ENCODE results near the gene ECE2.
A peak's percentile ranks its signal among the peaks of the same experiment; 100 is the strongest.

The ECE2 gene

GRCh38 chr3:184308744-184309143 is 32.9 kb downstream of the ECE2 start:
- Histone ChIP-seq H2BK12ac (ENCODE audit: low read length in 2 of 2) (no peak overlapping the region), H3K4ac (ENCODE audit: low read depth in 1 of 2, low read length in 2 of 2) (no peak overlapping the region), H3K4me2 (ENCODE audit: low read length, poor library complexity, severe bottlenecking) (no peak overlapping the region), H4K8ac (ENCODE audit: low read length) (no peak overlapping the region), H2BK15ac (ENCODE audit: low read depth, poor library complexity, severe bottlenecking) (no peak overlapping the region), H3K4me3 (ENCODE audit: insufficient read depth in 1 of 2, low read depth in 1 of 2, low read length in 2 of 2) (no peak overlapping the region), H3K9me3 (ENCODE audit: control insufficient read depth, low read length) (no peaks in the 10 kb centered on the region), H2BK5ac (ENCODE audit: low read depth, low read length, poor library complexity, severe bottlenecking) (no peak overlapping the region), H3K18ac (ENCODE audit: low read depth in 1 of 2, low read length in 2 of 2) (no peak overlapping the region), H2AFZ (ENCODE audit: low read depth, low read length) (no peak overlapping the region), H3K79me1 (replicated peaks; ENCODE audit: low read length, poor library complexity, severe bottlenecking) (peaks cover 15% of the 10 kb centered on the region), H3K23ac (ENCODE audit: low read length in 2 of 2) (no peak overlapping the region), H3K27ac (ENCODE audit: low read length, poor library complexity, severe bottlenecking) (no peak overlapping the region), H3K27me3 (ENCODE audit: control insufficient read depth in 1 of 2, insufficient read depth in 1 of 2, low read length in 2 of 2) (no peaks in the 10 kb centered on the region), H2BK120ac (ENCODE audit: low read depth, low read length) (no peak overlapping the region), H3K4me1 (ENCODE audit: control insufficient read depth, insufficient read depth, low read depth, low read length) (no peaks in the 10 kb centered on the region), H3K36me3 (ENCODE audit: control insufficient read depth in 1 of 2, insufficient read depth in 2 of 2, low read depth in 1 of 2, low read length in 2 of 2) (peaks cover 52 to 59% of the 10 kb centered on the region in 2 experiments), H2AK5ac (ENCODE audit: low read length, severe bottlenecking) (no peak overlapping the region), H3K14ac (ENCODE audit: low read length in 2 of 2) (no peak overlapping the region), H3K9ac (ENCODE audit: low read length) (no peak overlapping the region), H4K91ac (ENCODE audit: low read length) (no peak overlapping the region)
- no peak for DNase-seq
- WGBS = 74% methylated on average over 6 of the region's 7 CpGs

GRCh38 chr3:184311633-184312032 is 35.8 kb downstream of the ECE2 start:
- no peak overlapping the region for H2AK5ac ChIP-seq (ENCODE audit: low read length, severe bottlenecking)
- H3K27ac ChIP-seq (ENCODE audit: low read length, poor library complexity, severe bottlenecking) = no peak overlapping the region
- H2BK120ac ChIP-seq (ENCODE audit: low read depth, low read length) = no peak overlapping the region
- no peak overlapping the region for H4K91ac ChIP-seq (ENCODE audit: low read length)
- no peak overlapping the region for H3K4me3 ChIP-seq (ENCODE audit: insufficient read depth in 1 of 2, low read depth in 1 of 2, low read length in 2 of 2)
- H2BK12ac ChIP-seq (ENCODE audit: low read length in 2 of 2) = no peak overlapping the region
- DNase-seq = no peak
- H2AFZ ChIP-seq (ENCODE audit: low read depth, low read length) = no peak overlapping the region
- no peak overlapping the region for H4K8ac ChIP-seq (ENCODE audit: low read length)
- peaks cover 34% of the 10 kb centered on the region in 2 experiments for H3K36me3 ChIP-seq (ENCODE audit: control insufficient read depth in 1 of 2, insufficient read depth in 2 of 2, low read depth in 1 of 2, low read length in 2 of 2)
- H2BK15ac ChIP-seq (ENCODE audit: low read depth, poor library complexity, severe bottlenecking) = no peak overlapping the region
- no peaks in the 10 kb centered on the region for H3K27me3 ChIP-seq (ENCODE audit: control insufficient read depth in 1 of 2, insufficient read depth in 1 of 2, low read length in 2 of 2)
- no peak overlapping the region for H3K18ac ChIP-seq (ENCODE audit: low read depth in 1 of 2, low read length in 2 of 2)
- H3K79me1 ChIP-seq (replicated peaks; ENCODE audit: low read length, poor library complexity, severe bottlenecking) = peaks cover 5% of the 10 kb centered on the region
- H3K9ac ChIP-seq (ENCODE audit: low read length) = no peak overlapping the region
- peaks cover 6% of the 10 kb centered on the region for H3K4me1 ChIP-seq (ENCODE audit: control insufficient read depth, insufficient read depth, low read depth, low read length)
- H3K4me2 ChIP-seq (ENCODE audit: low read length, poor library complexity, severe bottlenecking) = no peak overlapping the region
- H3K23ac ChIP-seq (ENCODE audit: low read length in 2 of 2) = no peak overlapping the region
- no peak overlapping the region for H3K4ac ChIP-seq (ENCODE audit: low read depth in 1 of 2, low read length in 2 of 2)
- no peak overlapping the region for H2BK5ac ChIP-seq (ENCODE audit: low read depth, low read length, poor library complexity, severe bottlenecking)
- no peaks in the 10 kb centered on the region for H3K9me3 ChIP-seq (ENCODE audit: control insufficient read depth, low read length)
- no peak overlapping the region for H3K14ac ChIP-seq (ENCODE audit: low read length in 2 of 2)

- Histone ChIP-seq H3K4me1 (ENCODE audit: control insufficient read depth, insufficient read depth, low read depth, low read length) (peaks cover 21% of the 10 kb centered on the region), H3K36me3 (ENCODE audit: control insufficient read depth in 1 of 2, insufficient read depth in 2 of 2, low read depth in 1 of 2, low read length in 2 of 2) (peaks cover 26 to 31% of the 10 kb centered on the region in 2 experiments), H3K14ac (ENCODE audit: low read length in 2 of 2) (peak within 1 kb of the TSS; percentile 25 to 89), H3K9me3 (ENCODE audit: control insufficient read depth, low read length) (no peaks in the 10 kb centered on the region), H3K4ac (ENCODE audit: low read depth in 1 of 2, low read length in 2 of 2) (peak within 1 kb of the TSS; percentile 95 to 99), H2BK120ac (ENCODE audit: low read depth, low read length) (peak within 1 kb of the TSS; percentile 97), H4K8ac (ENCODE audit: low read length) (peak within 1 kb of the TSS; percentile 88), H4K91ac (ENCODE audit: low read length) (peak within 1 kb of the TSS; percentile 97), H3K18ac (ENCODE audit: low read depth in 1 of 2, low read length in 2 of 2) (peak within 1 kb of the TSS; percentile 96 to 97), H2BK15ac (ENCODE audit: low read depth, poor library complexity, severe bottlenecking) (peak within 1 kb of the TSS; percentile 94), H2AK5ac (ENCODE audit: low read length, severe bottlenecking) (peak within 1 kb of the TSS; percentile 75), H3K27me3 (ENCODE audit: control insufficient read depth in 1 of 2, insufficient read depth in 1 of 2, low read length in 2 of 2) (no peaks in the 10 kb centered on the region), H3K27ac (ENCODE audit: low read length, poor library complexity, severe bottlenecking) (peak within 1 kb of the TSS; percentile 90), H3K23ac (ENCODE audit: low read length in 2 of 2) (peak within 1 kb of the TSS in 1 of 2 experiments; percentile 86), H3K4me3 (ENCODE audit: insufficient read depth in 1 of 2, low read depth in 1 of 2, low read length in 2 of 2) (peak within 1 kb of the TSS; percentile 85 to 92), H3K4me2 (ENCODE audit: low read length, poor library complexity, severe bottlenecking) (peak within 1 kb of the TSS; percentile 86), H2AFZ (ENCODE audit: low read depth, low read length) (peak within 1 kb of the TSS; percentile 31), H2BK5ac (ENCODE audit: low read depth, low read length, poor library complexity, severe bottlenecking) (peak within 1 kb of the TSS; percentile 94), H3K9ac (ENCODE audit: low read length) (peak within 1 kb of the TSS; percentile 96), H2BK12ac (ENCODE audit: low read length in 2 of 2) (peak within 1 kb of the TSS; percentile 21 to 77), H3K79me1 (replicated peaks; ENCODE audit: low read length, poor library complexity, severe bottlenecking) (no peaks in the 10 kb centered on the region)
- peak; percentile 91 for DNase-seq
- 2% methylated on average over 12 of the region's 40 CpGs for WGBS
Measured at GRCh38 chr3:184314363-184314699, 38.5 kb downstream of the ECE2 start, which contains the start of gene EIF4G1. Gene EIF4G1 (plus strand): TSS chr3:184314606. CDS start chr3:184315797, 1,191 bp downstream.

GRCh38 chr3:184314700-184315542 is 39.1 kb downstream of the ECE2 start:
- H3K23ac ChIP-seq (ENCODE audit: low read length in 2 of 2) = peak overlapping the region in 1 of 2 experiments; percentile 86

More at GRCh38 chr3:184314700-184315542, 39.1 kb downstream of the ECE2 start:
- Histone ChIP-seq H3K9me3 (ENCODE audit: control insufficient read depth, low read length) (no peaks in the 10 kb centered on the region), H2AFZ (ENCODE audit: low read depth, low read length) (peak overlapping the region; percentile 31), H3K27me3 (ENCODE audit: control insufficient read depth in 1 of 2, insufficient read depth in 1 of 2, low read length in 2 of 2) (no peaks in the 10 kb centered on the region), H3K4me3 (ENCODE audit: insufficient read depth in 1 of 2, low read depth in 1 of 2, low read length in 2 of 2) (peak overlapping the region; percentile 85 to 92), H4K8ac (ENCODE audit: low read length) (peak overlapping the region; percentile 88), H2BK15ac (ENCODE audit: low read depth, poor library complexity, severe bottlenecking) (peak overlapping the region; percentile 94), H3K4me2 (ENCODE audit: low read length, poor library complexity, severe bottlenecking) (peak overlapping the region; percentile 86), H2AK5ac (ENCODE audit: low read length, severe bottlenecking) (peak overlapping the region; percentile 75), H3K36me3 (ENCODE audit: control insufficient read depth in 1 of 2, insufficient read depth in 2 of 2, low read depth in 1 of 2, low read length in 2 of 2) (peaks cover 28 to 29% of the 10 kb centered on the region in 2 experiments), H3K18ac (ENCODE audit: low read depth in 1 of 2, low read length in 2 of 2) (peak overlapping the region; percentile 96 to 97), H2BK12ac (ENCODE audit: low read length in 2 of 2) (peak overlapping the region; percentile 21 to 77), H2BK5ac (ENCODE audit: low read depth, low read length, poor library complexity, severe bottlenecking) (peak overlapping the region; percentile 94), H3K14ac (ENCODE audit: low read length in 2 of 2) (peak overlapping the region; percentile 25 to 89), H3K79me1 (replicated peaks; ENCODE audit: low read length, poor library complexity, severe bottlenecking) (no peaks in the 10 kb centered on the region), H2BK120ac (ENCODE audit: low read depth, low read length) (peak overlapping the region; percentile 97), H4K91ac (ENCODE audit: low read length) (peak overlapping the region; percentile 97), H3K4me1 (ENCODE audit: control insufficient read depth, insufficient read depth, low read depth, low read length) (peaks cover 26% of the 10 kb centered on the region), H3K27ac (ENCODE audit: low read length, poor library complexity, severe bottlenecking) (peak overlapping the region; percentile 90), H3K9ac (ENCODE audit: low read length) (peak overlapping the region; percentile 96), H3K4ac (ENCODE audit: low read depth in 1 of 2, low read length in 2 of 2) (peak overlapping the region; percentile 95 to 99)
- peak; percentile 84 for DNase-seq
- under 1% methylated on average over 41 of the region's 89 CpGs for WGBS
